Measurements from ENCODE around the gene DSPP.

The DSPP gene

GRCh38 chr4:87632469-87632868 is 24.1 kb downstream of the DSPP start:
- peaks cover 3% of the 10 kb centered on the region for H3K9me3 Mint-ChIP-seq
- H3K27ac Mint-ChIP-seq: peak overlapping the region in 1 of 3 experiments; percentile 32
- H3K4me3 Mint-ChIP-seq: no peak overlapping the region
- TF ChIP-seq CTCF (IDR thresholded peaks at IDR 0.05; ENCODE audit: unreplicated experiment in 3 of 3): no peak
- H3K36me3 Mint-ChIP-seq (ENCODE audit: low read depth): no peaks in the 10 kb centered on the region
- peaks cover 22% of the 10 kb centered on the region for H3K4me1 Mint-ChIP-seq
- no peaks in the 10 kb centered on the region for H3K27me3 Mint-ChIP-seq (ENCODE audit: low read depth)

GRCh38 chr4:87633243-87633642 is 24.9 kb downstream of the DSPP start:
- Mint-ChIP-seq H3K9me3 (peaks cover 7% of the 10 kb centered on the region), H3K4me1 (peaks cover 22% of the 10 kb centered on the region), H3K4me3 (no peak overlapping the region), H3K27ac (peak overlapping the region in 1 of 3 experiments; percentile 8), H3K27me3 (ENCODE audit: low read depth) (no peaks in the 10 kb centered on the region), H3K36me3 (ENCODE audit: low read depth) (no peaks in the 10 kb centered on the region)
- TF ChIP-seq CTCF (IDR thresholded peaks at IDR 0.05; ENCODE audit: unreplicated experiment in 3 of 3): no peak

- Mint-ChIP-seq H3K9me3 (peaks cover 12% of the 10 kb centered on the region), H3K27ac (no peak overlapping the region), H3K27me3 (ENCODE audit: low read depth) (no peaks in the 10 kb centered on the region), H3K4me3 (no peak overlapping the region), H3K4me1 (no peaks in the 10 kb centered on the region), H3K36me3 (ENCODE audit: low read depth) (no peaks in the 10 kb centered on the region)
- TF ChIP-seq CTCF (IDR thresholded peaks at IDR 0.05; ENCODE audit: unreplicated experiment in 3 of 3): no peak
Measured at GRCh38 chr4:87644286-87644685, 36.0 kb downstream of the DSPP start.

- H3K4me1 Mint-ChIP-seq: no peaks in the 10 kb centered on the region
- no peaks in the 10 kb centered on the region for H3K27me3 Mint-ChIP-seq (ENCODE audit: low read depth)
- no peak within 1 kb of the TSS for H3K4me3 Mint-ChIP-seq
- no peak for TF ChIP-seq CTCF (IDR thresholded peaks at IDR 0.05; ENCODE audit: unreplicated experiment in 3 of 3)
- H3K27ac Mint-ChIP-seq: no peak within 1 kb of the TSS
- H3K36me3 Mint-ChIP-seq (ENCODE audit: low read depth): no peaks in the 10 kb centered on the region
- no peaks in the 10 kb centered on the region for H3K9me3 Mint-ChIP-seq
Measured at GRCh38 chr4:87649980-87650379, 41.7 kb downstream of the DSPP start, which contains the start of gene DMP1. DMP1 (plus strand) TSS chr4:87650280; CDS start chr4:87656493, 6,213 bp downstream.

GRCh38 chr4:87650938-87651337 is 42.6 kb downstream of the DSPP start:
- Mint-ChIP-seq H3K4me3 (no peak overlapping the region), H3K36me3 (ENCODE audit: low read depth) (no peaks in the 10 kb centered on the region), H3K9me3 (no peaks in the 10 kb centered on the region), H3K4me1 (no peaks in the 10 kb centered on the region), H3K27me3 (ENCODE audit: low read depth) (no peaks in the 10 kb centered on the region), H3K27ac (no peak overlapping the region)
- no peak for TF ChIP-seq CTCF (IDR thresholded peaks at IDR 0.05; ENCODE audit: unreplicated experiment in 3 of 3)

- Mint-ChIP-seq H3K4me1 (no peaks in the 10 kb centered on the region), H3K27ac (no peak overlapping the region), H3K36me3 (ENCODE audit: low read depth) (no peaks in the 10 kb centered on the region), H3K9me3 (no peaks in the 10 kb centered on the region), H3K4me3 (no peak overlapping the region), H3K27me3 (ENCODE audit: low read depth) (no peaks in the 10 kb centered on the region)
- TF ChIP-seq CTCF (IDR thresholded peaks at IDR 0.05; ENCODE audit: unreplicated experiment in 3 of 3): no peak
Measured at GRCh38 chr4:87651941-87652340, 43.6 kb downstream of the DSPP start.
